HG03039 (cell line): Measurements from ENCODE around the gene LIPA.

ENCODE experiments used
- ATAC-seq: cut with Tn5 transposase; IDR thresholded peaks from one replicate; pipeline ENCODE4 v1.9.1; 2021; ENCODE audit warnings: mild to moderate bottlenecking, moderate library complexity; ENCODE audit not compliant: unreplicated experiment

Gene LIPA

GRCh38 chr10:89241486-89242344, 9.9 kb downstream of the LIPA start:
- peak; percentile 37 for ATAC-seq

DNA sequence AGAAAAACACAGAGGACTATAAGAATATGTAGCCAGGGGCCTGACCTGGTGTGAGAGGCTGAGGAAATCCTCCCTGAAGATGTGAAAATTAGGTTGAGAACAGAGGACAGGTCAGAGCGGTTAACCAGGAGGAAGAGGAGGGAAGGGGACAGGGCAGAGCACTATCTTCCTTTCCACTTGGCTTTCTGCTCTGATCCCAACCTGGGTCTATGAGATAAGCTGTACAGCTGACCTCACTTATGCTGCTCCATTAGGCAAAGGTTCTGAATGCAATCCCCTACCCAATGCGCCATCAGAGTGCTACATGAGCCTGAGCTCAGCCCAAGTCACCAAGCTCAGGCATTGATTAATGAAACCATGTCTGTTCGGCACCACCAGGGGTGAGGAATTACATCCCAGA, 10.5 kb downstream of the LIPA start:
- ATAC-seq: no peak

- no peak for ATAC-seq
These were observed 11.1 kb downstream of the LIPA start for GRCh38 chr10:89240519-89240918.

DNA sequence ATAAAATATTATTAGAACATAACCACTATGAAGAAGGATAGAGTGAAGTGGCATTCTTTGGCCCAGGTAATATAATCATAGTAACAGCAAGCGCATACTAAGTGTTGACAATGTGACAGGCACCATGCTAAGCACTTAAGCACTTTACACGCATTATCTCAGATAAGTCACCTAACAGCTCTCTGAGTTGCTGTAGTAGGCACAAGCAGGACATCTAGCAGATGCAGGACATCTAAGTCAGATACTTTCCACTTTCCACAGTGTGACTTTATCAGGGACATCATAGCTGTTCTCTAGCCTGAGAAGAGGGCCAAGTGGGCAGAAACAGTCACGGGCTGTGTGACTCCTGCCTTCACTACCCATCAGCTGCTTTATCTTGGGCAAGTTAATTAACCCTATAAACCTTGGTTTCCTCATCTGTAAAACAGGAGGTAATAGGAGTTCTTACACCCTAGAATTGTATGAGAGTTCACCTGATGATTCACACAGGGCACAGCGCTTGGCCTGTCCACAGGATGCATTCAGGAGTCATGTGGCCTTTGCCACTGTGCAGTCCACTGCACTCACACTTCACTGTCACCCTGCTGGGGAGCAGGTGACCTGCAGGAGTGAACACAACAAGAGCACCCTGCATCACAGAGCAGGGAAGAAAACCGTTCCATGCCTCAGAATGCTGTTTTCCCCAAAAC, 12.5 kb downstream of the LIPA start:
- ATAC-seq: no peak

GRCh38 chr10:89237849-89238248, 13.7 kb downstream of the LIPA start:
- ATAC-seq: no peak

GRCh38 chr10:89236226-89236797, 15.3 kb downstream of the LIPA start:
- ATAC-seq: no peak

- no peak for ATAC-seq
These were observed 16.3 kb downstream of the LIPA start for GRCh38 chr10:89235073-89235798.

DNA sequence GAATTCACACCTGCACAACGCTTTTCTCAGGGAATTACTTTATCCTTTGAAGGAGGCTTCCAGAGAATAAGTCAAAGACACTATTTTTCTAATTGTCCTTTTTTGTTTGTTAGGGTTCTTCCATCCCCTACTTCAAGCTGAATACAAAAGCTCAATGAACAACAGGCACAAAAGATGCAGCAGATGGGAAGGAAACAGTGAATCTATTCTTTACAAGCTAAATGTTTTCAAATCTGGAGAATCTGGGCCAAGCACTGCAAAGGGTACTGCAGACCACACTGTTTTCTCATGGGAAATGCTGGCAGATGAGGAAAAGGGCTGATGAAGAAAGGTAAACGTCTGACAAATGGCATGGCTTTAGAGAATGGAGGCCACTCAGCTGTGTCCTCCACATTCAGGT, 18.5 kb downstream of the LIPA start:
- ATAC-seq: no peak

DNA sequence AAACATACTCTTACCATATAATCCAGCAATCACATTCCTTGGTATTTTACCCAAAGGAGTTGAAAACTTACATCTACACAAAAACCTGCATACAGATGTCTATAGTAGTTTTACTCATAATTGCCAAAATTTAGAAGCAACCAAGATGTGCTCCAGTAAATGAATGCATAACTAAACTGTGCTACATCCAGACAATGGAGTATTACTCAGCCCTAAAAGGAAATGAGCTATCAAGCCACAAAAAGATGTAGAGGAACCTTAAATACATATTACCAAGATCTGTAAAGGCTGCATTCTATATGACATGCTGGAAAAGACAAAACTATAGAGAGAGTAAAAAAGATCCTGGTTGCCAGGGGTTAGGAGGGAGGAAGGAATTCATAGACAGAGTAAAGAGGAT, 22.6 kb downstream of the LIPA start:
- no peak for ATAC-seq

DNA sequence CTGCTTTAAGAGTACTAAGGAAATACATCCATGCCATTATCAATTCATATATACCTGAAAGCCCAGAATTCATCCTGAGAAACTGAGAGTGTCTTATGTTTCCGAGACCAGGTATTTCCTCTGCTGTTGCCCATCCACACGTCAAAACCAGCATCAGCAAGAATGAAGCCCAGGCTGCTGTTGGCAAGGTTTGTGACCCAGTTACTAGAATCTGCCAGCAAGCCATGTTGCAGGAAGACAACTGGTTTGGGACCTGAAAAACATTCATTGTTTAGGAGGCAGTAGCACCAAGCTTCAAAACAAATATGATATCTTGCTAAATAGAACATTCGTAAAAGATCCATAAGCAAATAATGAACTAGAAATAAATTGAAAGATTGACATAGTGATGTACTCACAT, 23.4 kb downstream of the LIPA start:
- no peak for ATAC-seq

DNA sequence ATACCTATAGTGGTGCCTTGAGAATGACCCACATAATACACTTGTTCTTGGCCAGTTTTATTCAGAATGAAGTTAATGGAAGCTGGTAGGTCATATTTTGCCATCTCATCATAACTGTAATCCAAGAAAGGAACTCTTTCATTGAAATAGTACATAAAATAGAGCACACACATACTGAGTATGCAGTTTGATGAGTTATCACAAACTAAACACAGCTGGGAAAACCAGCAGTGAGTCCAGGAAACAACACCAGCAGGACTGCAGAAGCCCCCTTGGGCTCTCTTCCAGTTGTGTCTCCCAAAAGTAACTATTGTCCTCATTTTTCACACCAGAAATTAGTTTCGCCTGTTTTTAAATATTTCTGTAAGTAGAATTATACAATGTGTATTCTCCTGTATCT, 24.7 kb downstream of the LIPA start:
- ATAC-seq: no peak

GRCh38 chr10:89224739-89225443, 26.7 kb downstream of the LIPA start:
- ATAC-seq: no peak

DNA sequence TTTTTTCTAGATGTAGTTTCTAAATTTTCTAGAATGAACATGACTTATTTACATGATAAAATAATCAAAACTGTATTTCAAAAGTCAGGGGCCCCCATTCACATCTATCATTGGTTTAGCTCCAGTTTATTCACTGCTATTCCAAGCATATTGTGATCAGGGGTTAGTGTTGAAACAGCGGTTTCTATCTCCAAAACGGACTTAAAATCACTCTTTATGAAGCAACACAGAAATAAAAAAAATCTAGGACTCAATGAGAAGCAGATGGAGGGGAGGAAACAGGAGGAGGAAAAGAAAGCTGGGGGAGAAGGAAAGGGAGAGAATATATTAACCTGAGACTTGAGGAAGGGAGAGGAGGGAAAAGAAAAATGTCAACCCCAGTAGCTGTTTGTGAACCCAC, 29.7 kb downstream of the LIPA start:
- ATAC-seq: no peak

- no peak for ATAC-seq
These were observed 31.9 kb downstream of the LIPA start for GRCh38 chr10:89219513-89220218.

DNA sequence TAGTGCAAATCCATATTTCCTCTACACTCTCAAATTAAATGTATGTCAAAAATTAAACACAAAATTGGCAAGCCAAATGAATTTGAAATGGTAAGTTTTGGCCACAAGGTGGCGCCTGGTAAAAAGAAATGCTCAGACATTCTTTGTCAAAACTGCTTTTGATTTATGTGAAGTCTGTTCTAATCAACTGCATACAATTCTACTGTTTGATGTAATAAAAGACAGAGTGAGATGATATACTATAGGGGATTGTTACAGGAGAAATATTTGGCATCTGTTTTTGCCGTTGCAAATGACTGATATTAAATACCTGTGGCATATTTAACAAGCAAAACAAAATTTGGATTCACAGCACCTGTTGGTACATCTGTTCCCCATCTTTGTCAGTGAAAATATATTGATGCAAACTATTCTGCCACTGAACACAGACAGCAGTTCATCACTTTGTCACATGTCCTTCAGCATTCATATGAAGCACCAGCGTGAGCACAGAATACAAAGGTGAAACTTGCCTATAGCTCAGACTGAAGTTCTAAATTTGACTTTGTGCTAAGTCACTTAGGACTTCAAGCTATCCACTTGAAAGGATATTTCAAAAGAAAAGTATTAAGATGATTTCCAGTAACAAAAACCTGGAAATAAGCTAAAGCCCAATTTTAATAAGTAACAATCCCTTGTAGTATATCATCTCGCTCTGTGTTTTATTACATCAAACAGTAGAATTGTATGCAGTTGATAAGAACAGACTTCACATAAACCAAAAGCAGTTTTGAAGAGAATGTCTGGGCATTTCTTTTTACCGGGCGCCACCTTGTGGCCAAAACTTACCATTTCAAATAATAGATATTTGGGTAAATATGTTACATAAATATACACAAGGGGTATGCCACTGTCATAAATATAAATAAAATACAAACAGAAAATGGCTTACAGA, 34.3 kb downstream of the LIPA start:
- ATAC-seq: no peak

DNA sequence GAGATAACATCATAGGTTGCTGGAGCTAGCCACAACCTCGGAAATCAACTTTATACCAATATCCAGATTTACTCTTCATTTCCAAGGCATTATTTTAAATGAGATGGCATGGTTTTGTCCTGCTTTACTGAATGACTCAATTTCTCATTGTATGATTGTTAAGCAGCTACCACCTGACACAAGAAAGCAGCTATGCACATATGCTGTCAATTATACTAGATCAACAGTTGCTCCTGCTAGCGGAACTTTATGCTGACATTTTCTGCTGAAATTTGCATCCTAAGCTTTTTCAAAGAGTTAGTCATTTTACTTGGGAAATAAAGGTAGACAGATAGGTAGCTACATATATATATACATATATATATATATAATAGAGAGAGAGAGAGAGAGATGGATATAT, 35.5 kb downstream of the LIPA start:
- ATAC-seq: no peak

GRCh38 chr10:89215511-89215910, 36.1 kb downstream of the LIPA start:
- no peak for ATAC-seq

DNA sequence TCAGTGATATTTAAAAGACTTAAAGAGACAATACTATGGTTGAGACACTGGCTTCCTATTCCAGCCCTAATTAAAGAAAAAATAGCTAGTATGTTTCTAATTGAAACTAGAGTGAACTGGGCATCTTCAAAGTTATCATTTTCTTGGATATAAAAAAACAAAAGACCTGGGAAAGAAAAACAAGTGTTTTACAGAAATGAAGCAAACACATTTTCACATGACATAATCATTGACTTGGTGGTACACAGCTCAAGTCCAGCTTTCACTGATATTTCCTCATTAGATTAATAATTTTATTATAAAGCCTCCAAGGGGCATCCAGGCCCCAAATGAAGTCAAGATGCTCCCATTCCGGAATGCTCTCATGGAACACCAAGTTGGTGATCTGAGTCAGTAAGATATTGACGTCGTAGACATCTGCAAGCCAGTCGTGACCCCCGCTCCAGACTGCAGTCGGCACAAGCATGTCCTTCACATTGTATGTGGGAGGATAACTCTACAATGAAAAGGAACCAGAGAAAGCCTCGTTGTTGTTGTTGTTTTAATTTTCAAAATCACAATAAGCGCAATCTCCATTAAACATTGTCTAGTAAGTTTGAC, 36.9 kb downstream of the LIPA start:
- ATAC-seq: no peak
